Sigmoid colon (tissue), 4 donors: ENCODE measurements around the gene PIM3.

Experiments used
- CTCF ChIP-seq, 4 experiments: fragments of 450-650 bp in 3 of 4; fragments of 200-600 bp in 1 of 4; IDR thresholded peaks; one replicate each; pipeline ENCODE4 v1.5.1; 2016 to 2019; ENCODE audit warnings: antibody characterized with exemption in 4 of 4, mild to moderate bottlenecking in 3 of 4, moderate library complexity in 2 of 4
- EP300 ChIP-seq, 4 donors: sonication (generic); formaldehyde crosslinking; IDR thresholded peaks; one replicate each; pipeline ENCODE4 v1.6.1; 2017; ENCODE audit warnings: antibody characterized with exemption in 4 of 4
- POLR2A ChIP-seq, 2 donors: fragments of 450-650 bp; IDR thresholded peaks; one replicate each; pipeline ENCODE4 v1.6.1; 2016; ENCODE audit warnings: antibody characterized with exemption in 2 of 2, mild to moderate bottlenecking in 2 of 2, moderate library complexity in 2 of 2
- POLR2AphosphoS5 ChIP-seq, 4 donors: sonication (generic); formaldehyde crosslinking; IDR thresholded peaks; one replicate each; pipeline ENCODE4 v1.6.1; 2017; ENCODE audit warnings: antibody characterized with exemption in 4 of 4

- TF ChIP-seq CTCF (IDR thresholded peaks at IDR 0.05): no peak
- TF ChIP-seq POLR2A (IDR thresholded peaks at IDR 0.05): no peak
- no peak for TF ChIP-seq EP300 (IDR thresholded peaks at IDR 0.05)
- no peak for TF ChIP-seq POLR2AphosphoS5 (IDR thresholded peaks at IDR 0.05)
Observed at GRCh38 chr22:50004918-50005317, 44.3 kb downstream of the PIM3 start.
